K562 (cell line): ENCODE data around the gene NPEPL1.

Experiments used
- CBX1 ChIP-seq: sonication (generic); IDR thresholded peaks from 2 replicates; pipeline ENCODE4 v1.6.1; 2016; ENCODE audit warnings: antibody characterized with exemption, low read depth, mild to moderate bottlenecking
- CHD7 ChIP-seq: fragments of 200-600 bp; sonication (generic); IDR thresholded peaks from one replicate; pipeline ENCODE4 v1.6.1; 2012; ENCODE audit warnings: mild to moderate bottlenecking, low read depth, low read length, inconsistent platforms
- EZH2 ChIP-seq: IDR thresholded peaks from 2 replicates; pipeline ENCODE4 v1.6.1; 2012; ENCODE audit warnings: low read depth, mild to moderate bottlenecking, inconsistent platforms, low read length, borderline replicate concordance
- FOSL1 ChIP-seq: fragments of 200-800 bp; sonication (Bioruptor generic); conservative IDR thresholded peaks from 2 replicates; pipeline ENCODE4 v1.6.1; 2016; ENCODE audit warnings: missing genetic modification characterization, missing compliant biosample characterization
- HLTF ChIP-seq: fragments of 450-650 bp; IDR thresholded peaks from 2 replicates; pipeline ENCODE4 v1.6.1; 2016
- PML ChIP-seq: IDR thresholded peaks from 2 replicates; pipeline ENCODE4 v1.6.1; 2012; ENCODE audit warnings: low read length, inconsistent platforms
- POLR2A ChIP-seq: fragments of 450-650 bp; conservative IDR thresholded peaks from 2 replicates; pipeline ENCODE4 v1.6.1; 2016
- SAFB2 ChIP-seq: fragments of 200-400 bp; formaldehyde crosslinking; IDR thresholded peaks from 2 replicates; pipeline ENCODE4 v1.6.1; 2018; ENCODE audit warnings: borderline replicate concordance, low read length, low read depth, moderate library complexity; ENCODE audit not compliant: severe bottlenecking
- ZNF24 ChIP-seq: fragments of 450-650 bp; IDR thresholded peaks from 2 replicates; pipeline ENCODE4 v1.6.1; 2016
- ZNF324 ChIP-seq: fragments of 250-450 bp; sonication (Bioruptor Pico); IDR thresholded peaks from 2 replicates; pipeline ENCODE4 v1.4.0; 2020; ENCODE audit warnings: mild to moderate bottlenecking
- ZNF384 ChIP-seq: IDR thresholded peaks from 2 replicates; pipeline ENCODE4 v1.6.1; 2012; ENCODE audit warnings: low read depth, low read length, improper control_type of control experiment
- ZNF77 ChIP-seq: fragments of 250-450 bp; sonication (Bioruptor Pico); IDR thresholded peaks from 2 replicates; pipeline ENCODE4 v1.5.0; 2020

- no peak for TF ChIP-seq EZH2
- no peak for TF ChIP-seq ZNF77
- no peak for TF ChIP-seq FOSL1 (tag)
- no peak for TF ChIP-seq SAFB2
- no peak for TF ChIP-seq ZNF384
- no peak for TF ChIP-seq HLTF
- TF ChIP-seq ZNF324: no peak
- TF ChIP-seq POLR2A: no peak
- no peak for TF ChIP-seq ZNF24
- TF ChIP-seq PML: no peak
- no peak for TF ChIP-seq CBX1
- TF ChIP-seq CHD7: no peak
Observed at GRCh38 chr20:58664331-58664730, 28.3 kb upstream of the NPEPL1 start.
